HepG2 (cell line): ENCODE measurements around the gene CYP2U1. TPM values are rescaled to one million over a fixed set of nuclear protein-coding genes. Genes with fewer than 3 reads are reported as not detected.

ENCODE experiments used
- ATAC-seq: fragments of 200-7000 bp; cut with Tn5 transposase; 3 replicates; pipeline ENCODE4 v1.9.1; 2020; ENCODE audit warnings: mild to moderate bottlenecking, moderate library complexity
- BruUV-seq: library from RNA; stranded (reverse); fragments of 400-500 nt; replicated peaks from 2 replicates; lab custom pipeline; 2021; lab: Mats Ljungman, UMichigan
- CTCF ChIA-PET: fragments of 300-600 bp; formaldehyde crosslinking; extraction: SDS; loops from one replicate; lab custom pipeline; 2021; ENCODE audit warnings: low total read pairs, inconsistent platforms, low intra/inter-chr PET ratio; lab: Yijun Ruan, JAX
- POLR2A ChIA-PET: fragments of 350-600 bp; sonication (Branson Sonifier 250); formaldehyde crosslinking; loops from one replicate; lab custom pipeline; 2020; ENCODE audit warnings: antibody characterized with exemption, inconsistent platforms; lab: Yijun Ruan, JAX
- DNase-seq: peaks from one replicate; pipeline ENCODE4 v3.0.0-alpha.2; 2015; ENCODE audit warnings: low spot score
- FAIRE-seq: peaks from 3 replicates; lab custom pipeline; 2011; peaks lifted over from hg19 to GRCh38; lab: Jason Lieb, UNC
- H2AFZ ChIP-seq: one replicate; pipeline ENCODE4 v1.6.1; 2011; ENCODE audit warnings: low read length, inconsistent platforms
- H3K27ac ChIP-seq: fragments of 300-600 bp; 3 replicates; pipeline ENCODE4 v1.8.0; 2011; ENCODE audit warnings: mixed run types, mild to moderate bottlenecking, mixed read lengths, low read length, inconsistent platforms; ENCODE audit not compliant: insufficient read depth; ENCODE audit errors: extremely low read length
- H3K27me3 ChIP-seq, 2 experiments: fragments of 200-600 bp in 1 of 2; 2 replicates in 1 of 2; 3 replicates in 1 of 2; pipeline versions ENCODE4 v1.6.0 to v1.8.0; 2011; ENCODE audit warnings: low read length in 2 of 2, mild to moderate bottlenecking in 2 of 2, moderate library complexity in 2 of 2, inconsistent platforms in 1 of 2; ENCODE audit not compliant: insufficient read depth in 2 of 2, control insufficient read depth in 1 of 2
- H3K36me3 ChIP-seq, 2 experiments: fragments of 200-600 bp in 1 of 2; replicated peaks in 1 of 2; 2 replicates in 1 of 2; 3 replicates in 1 of 2; pipeline versions ENCODE4 v1.5.1 to v1.8.0; 2011; ENCODE audit warnings: low read length in 2 of 2, inconsistent platforms in 1 of 2; ENCODE audit not compliant: insufficient read depth in 2 of 2, control insufficient read depth in 1 of 2
- H3K4me1 ChIP-seq: 2 replicates; pipeline ENCODE4 v1.5.1; 2012; ENCODE audit warnings: low read length, inconsistent platforms; ENCODE audit not compliant: insufficient read depth
- H3K4me2 ChIP-seq: 2 replicates; pipeline ENCODE4 v1.6.0; 2011; ENCODE audit warnings: low read depth, low read length, inconsistent platforms
- H3K4me3 ChIP-seq, 3 experiments: fragments of 200-600 bp in 1 of 3; sonication (generic), shearing (Covaris generic) in 1 of 3; replicated peaks in 1 of 3; 2 replicates each; pipeline ENCODE4 v1.5.1; 2011 to 2016; ENCODE audit warnings: low read length in 3 of 3, inconsistent platforms in 2 of 3, low read depth in 2 of 3, mild to moderate bottlenecking in 2 of 3, control low read depth in 1 of 3, mixed read lengths in 1 of 3; ENCODE audit not compliant: insufficient read depth in 1 of 3
- H3K79me2 ChIP-seq: one replicate; pipeline ENCODE4 v1.6.1; 2011; ENCODE audit warnings: low read length, inconsistent platforms; ENCODE audit not compliant: insufficient read depth
- H3K9ac ChIP-seq: 2 replicates; pipeline ENCODE4 v1.6.0; 2011; ENCODE audit warnings: mild to moderate bottlenecking, low read depth, low read length, inconsistent platforms; ENCODE audit not compliant: insufficient read depth
- H3K9me3 ChIP-seq: 2 replicates; pipeline ENCODE4 v1.5.1; 2012; ENCODE audit warnings: mild to moderate bottlenecking, low read length
- H4K20me1 ChIP-seq: 2 replicates; pipeline ENCODE4 v1.6.0; 2011; ENCODE audit warnings: inconsistent platforms, mild to moderate bottlenecking, low read length, moderate library complexity; ENCODE audit not compliant: insufficient read depth
- BRCA1 ChIP-seq: sonication (generic); formaldehyde crosslinking; IDR thresholded peaks from 2 replicates; pipeline ENCODE4 v1.4.0; 2020; ENCODE audit warnings: missing genetic modification reagents
- CHD2 ChIP-seq: IDR thresholded peaks from 2 replicates; pipeline ENCODE4 v1.6.1; 2011; ENCODE audit warnings: low read depth, low read length, improper control_type of control experiment
- GATA4 ChIP-seq: sonication (generic); IDR thresholded peaks from 2 replicates; pipeline ENCODE4 v1.6.1; 2016; ENCODE audit warnings: antibody characterized with exemption, low read depth, borderline replicate concordance
- IRF2 ChIP-seq: IDR thresholded peaks from 2 replicates; pipeline ENCODE4 v1.6.1; 2018; ENCODE audit warnings: missing genetic modification reagents, missing compliant biosample characterization
- NPAS2 ChIP-seq: sonication (generic); formaldehyde crosslinking; IDR thresholded peaks from 2 replicates; pipeline ENCODE4 v1.8.0; 2022; ENCODE audit warnings: mild to moderate bottlenecking, missing genetic modification reagents, borderline replicate concordance
- SAP130 ChIP-seq: IDR thresholded peaks from 2 replicates; pipeline ENCODE4 v1.6.1; 2016; ENCODE audit warnings: low read depth
- SNAPC2 ChIP-seq: sonication (generic); formaldehyde crosslinking; IDR thresholded peaks from 2 replicates; pipeline ENCODE4 v1.8.1; 2022; ENCODE audit warnings: mild to moderate bottlenecking, missing genetic modification reagents
- ZNF292 ChIP-seq: sonication (generic); formaldehyde crosslinking; IDR thresholded peaks from 2 replicates; pipeline ENCODE4 v1.8.1; 2022; ENCODE audit warnings: mild to moderate bottlenecking, low read depth, missing genetic modification reagents, borderline replicate concordance
- ZNF317 ChIP-seq: sonication (generic); formaldehyde crosslinking; IDR thresholded peaks from 2 replicates; pipeline ENCODE4 v1.5.0; 2020; ENCODE audit warnings: mild to moderate bottlenecking, missing genetic modification reagents
- WGBS: methylation state at CpG from one replicate; pipeline ENCODE4 v1.1.6; 2017; ENCODE audit warnings: low lambda C conversion rate; 5-methylcytosine and 5-hydroxymethylcytosine counted together
- in situ Hi-C: cut with HindIII; loops from 2 replicates; pipeline ENCODE4 v1.10.0; 2017; ENCODE audit warnings: low pct_unique_long_range_greater_than_20kb; ENCODE audit not compliant: extremely low pct_ligation_motif_present
- intact Hi-C: fragments of 100-400 bp; cut with micrococcal nuclease; formaldehyde crosslinking; loops from one replicate; pipeline ENCODE4 v1.10.0; 2022; ENCODE audit not compliant: unreplicated experiment
- polyA plus RNA-seq, 8 experiments: library from polyadenylated mRNA; depleted of rRNA in 3 of 8; stranded (reverse) in 7 of 8; unstranded in 1 of 8; fragments of >200 nt; fragmentation: Illumina TruSeq in 4 of 8; extraction: Trizol in 4 of 8; gene quantifications; 2 replicates each; pipeline versions ENCODE4 v1.2.1 to v1.2.3, GENCODE V29; 2011 to 2016; ENCODE audit warnings: low read depth in 4 of 8, missing spikeins in 1 of 8, mixed read lengths in 1 of 8; ENCODE audit not compliant: insufficient read depth in 1 of 8
- total RNA-seq, 5 experiments: library from RNA; depleted of rRNA; stranded (reverse); fragments of >200 nt; fragmentation: Illumina TruSeq; extraction: Trizol; gene quantifications; 2 replicates each; pipeline ENCODE4 v1.2.3, GENCODE V29; 2016; ENCODE audit warnings: low read depth in 1 of 5
- TF ChIP-seq, protein P1 (sequence below): sonication (generic); formaldehyde crosslinking; IDR thresholded peaks from 2 replicates; pipeline ENCODE4 v1.8.0; 2022; ENCODE audit warnings: mild to moderate bottlenecking, missing genetic modification reagents, moderate library complexity

Gene CYP2U1
- total and polyA plus RNA-seq, 2 of the 13 experiments (the other 11 are each of a cell fraction or from before 2014, with no cell fraction given): 1.4 to 3.4 TPM

GRCh38 chr4:107974523-107974922 lies 43.2 kb downstream of the CYP2U1 start:
- in situ Hi-C loops: no loop called here
- Histone ChIP-seq H3K4me2 (no peak overlapping the region), H3K4me1 (peaks cover 17% of the 10 kb centered on the region), H2AFZ (no peak overlapping the region), H3K36me3 (no peaks in the 10 kb centered on the region), H3K4me3 (no peak overlapping the region), H3K27me3 (no peaks in the 10 kb centered on the region), H3K9me3 (peaks cover 5% of the 10 kb centered on the region; the same call in 1 of the 2 replicates), H3K9ac (no peak overlapping the region), H3K27ac (no peak overlapping the region), H4K20me1 (no peaks in the 10 kb centered on the region), H3K79me2 (no peaks in the 10 kb centered on the region)
- FAIRE-seq: no peak
- POLR2A ChIA-PET: no interaction called here
- TF ChIP-seq IRF2 (CRISPR knock-in tag): no peak
- DNase-seq: no peak
- intact Hi-C loops: no loop called here
- no TSS peak for BruUV-seq
- ATAC-seq: no peak
- WGBS: 77% methylated on average over 3 of the region's 3 CpGs
- CTCF ChIA-PET: no interaction called here

DNA sequence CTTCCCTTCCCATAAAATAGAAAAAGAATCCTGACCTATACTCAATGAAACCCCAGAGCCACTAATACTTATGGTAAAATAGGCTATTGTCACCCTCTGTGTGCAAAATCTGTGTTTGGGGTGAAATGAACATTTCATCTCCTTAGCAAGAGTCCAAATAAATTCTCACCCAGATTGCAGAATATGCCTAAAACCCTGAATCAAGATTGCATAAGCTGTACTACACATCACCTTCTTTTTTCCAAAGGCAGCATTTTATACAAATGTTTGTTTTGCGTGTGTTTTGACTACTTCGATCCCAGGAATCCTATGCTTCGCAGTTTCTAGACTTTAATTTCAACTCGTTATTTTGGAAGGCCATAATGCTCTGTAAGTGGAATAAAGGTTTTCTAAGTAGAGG lies 46.1 kb downstream of the CYP2U1 start:
- DNase-seq: no peak
- no TSS peak for BruUV-seq

More for the DNA sequence above, 46.1 kb downstream of the CYP2U1 start:
- H3K27me3 ChIP-seq: no peaks in the 10 kb centered on the region
- no peaks in the 10 kb centered on the region for H3K79me2 ChIP-seq
- ATAC-seq (no peak), FAIRE-seq (no peak)
- peaks cover 16% of the 10 kb centered on the region; the same call in 1 of the 2 replicates for H3K9me3 ChIP-seq
- TF ChIP-seq ZNF317 (CRISPR knock-in tag): no peak
- TF ChIP-seq GATA4: no peak
- TF ChIP-seq, protein P1, sequence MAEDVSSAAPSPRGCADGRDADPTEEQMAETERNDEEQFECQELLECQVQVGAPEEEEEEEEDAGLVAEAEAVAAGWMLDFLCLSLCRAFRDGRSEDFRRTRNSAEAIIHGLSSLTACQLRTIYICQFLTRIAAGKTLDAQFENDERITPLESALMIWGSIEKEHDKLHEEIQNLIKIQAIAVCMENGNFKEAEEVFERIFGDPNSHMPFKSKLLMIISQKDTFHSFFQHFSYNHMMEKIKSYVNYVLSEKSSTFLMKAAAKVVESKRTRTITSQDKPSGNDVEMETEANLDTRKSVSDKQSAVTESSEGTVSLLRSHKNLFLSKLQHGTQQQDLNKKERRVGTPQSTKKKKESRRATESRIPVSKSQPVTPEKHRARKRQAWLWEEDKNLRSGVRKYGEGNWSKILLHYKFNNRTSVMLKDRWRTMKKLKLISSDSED (CRISPR knock-in tag): no peak
- no peak for TF ChIP-seq CHD2
- no peak for TF ChIP-seq SNAPC2 (CRISPR knock-in tag)
- no peak for TF ChIP-seq SAP130 (CRISPR knock-in tag)
- TF ChIP-seq ZNF292: no peak
- TF ChIP-seq BRCA1 (CRISPR knock-in tag): no peak
- no peak for TF ChIP-seq NPAS2 (CRISPR knock-in tag)
- in situ Hi-C loops: no loop called here
- no peak overlapping the region for H3K9ac ChIP-seq
- H3K27ac ChIP-seq: no peak overlapping the region
- CTCF ChIA-PET: no interaction called here
- no peak overlapping the region for H2AFZ ChIP-seq
- H3K4me3 ChIP-seq: no peak overlapping the region
- intact Hi-C loops: no loop called here
- no peaks in the 10 kb centered on the region for H4K20me1 ChIP-seq
- peaks cover 19% of the 10 kb centered on the region for H3K4me1 ChIP-seq
- POLR2A ChIA-PET: no interaction called here
- H3K4me2 ChIP-seq: no peak overlapping the region
- no peaks in the 10 kb centered on the region for H3K36me3 ChIP-seq
- WGBS: 78% methylated on average over 4 of the region's 4 CpGs
